Testis (tissue), 2 donors: ENCODE results near the gene AGAP1.

Experiments
- POLR2A ChIP-seq: fragments of 450-650 bp; IDR thresholded peaks from one replicate; pipeline ENCODE4 v1.6.1; 2017; ENCODE audit warnings: antibody characterized with exemption, mild to moderate bottlenecking, moderate library complexity
- TF ChIP-seq, protein P1 (sequence below), 3 experiments: fragments of 450-650 bp in 2 of 3; fragments of 200-600 bp in 1 of 3; sonication (generic) in 1 of 3; IDR thresholded peaks; one replicate each; pipeline ENCODE4 v1.5.1; 2016 to 2019; ENCODE audit warnings: antibody characterized with exemption in 3 of 3, mild to moderate bottlenecking in 2 of 3, moderate library complexity in 1 of 3

DNA sequence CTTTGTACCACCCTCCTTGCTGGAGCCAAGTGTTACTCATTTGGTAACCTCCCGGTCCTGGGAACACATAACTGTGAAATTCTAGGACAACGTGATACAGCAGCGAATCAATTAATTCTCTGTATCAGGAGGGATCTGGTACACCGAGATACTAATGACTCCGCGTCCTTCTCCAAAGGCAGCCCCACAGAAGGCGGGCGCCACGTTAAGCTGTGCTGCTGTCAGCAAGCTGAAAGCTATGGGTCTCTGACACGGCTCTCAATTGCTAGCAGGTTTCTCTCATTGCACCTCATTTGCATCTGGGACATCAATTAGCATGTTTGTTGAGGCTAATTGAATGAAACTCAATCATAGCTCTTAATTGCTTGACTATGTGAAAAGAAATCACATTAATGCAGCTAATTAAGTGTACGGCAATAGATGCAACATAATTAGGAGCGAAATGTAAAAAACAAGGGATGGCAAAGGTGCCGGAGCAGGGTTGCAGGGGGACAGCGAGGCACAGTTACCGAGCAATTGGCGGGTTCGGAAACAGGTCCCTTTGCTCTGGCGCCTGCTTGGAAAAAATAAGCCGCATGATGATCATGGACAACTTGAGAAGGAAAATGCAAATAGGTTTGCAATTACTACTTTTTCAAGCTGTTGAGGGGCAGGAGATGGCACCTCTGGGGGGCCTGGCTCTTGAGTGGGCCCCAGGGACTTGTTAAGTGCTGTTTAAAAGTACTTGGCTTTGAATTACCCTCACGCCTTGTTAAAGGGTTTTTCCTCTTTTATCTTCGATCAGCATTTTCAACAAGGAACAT, 410.1 kb downstream of the AGAP1 start:
- TF ChIP-seq, protein P1, sequence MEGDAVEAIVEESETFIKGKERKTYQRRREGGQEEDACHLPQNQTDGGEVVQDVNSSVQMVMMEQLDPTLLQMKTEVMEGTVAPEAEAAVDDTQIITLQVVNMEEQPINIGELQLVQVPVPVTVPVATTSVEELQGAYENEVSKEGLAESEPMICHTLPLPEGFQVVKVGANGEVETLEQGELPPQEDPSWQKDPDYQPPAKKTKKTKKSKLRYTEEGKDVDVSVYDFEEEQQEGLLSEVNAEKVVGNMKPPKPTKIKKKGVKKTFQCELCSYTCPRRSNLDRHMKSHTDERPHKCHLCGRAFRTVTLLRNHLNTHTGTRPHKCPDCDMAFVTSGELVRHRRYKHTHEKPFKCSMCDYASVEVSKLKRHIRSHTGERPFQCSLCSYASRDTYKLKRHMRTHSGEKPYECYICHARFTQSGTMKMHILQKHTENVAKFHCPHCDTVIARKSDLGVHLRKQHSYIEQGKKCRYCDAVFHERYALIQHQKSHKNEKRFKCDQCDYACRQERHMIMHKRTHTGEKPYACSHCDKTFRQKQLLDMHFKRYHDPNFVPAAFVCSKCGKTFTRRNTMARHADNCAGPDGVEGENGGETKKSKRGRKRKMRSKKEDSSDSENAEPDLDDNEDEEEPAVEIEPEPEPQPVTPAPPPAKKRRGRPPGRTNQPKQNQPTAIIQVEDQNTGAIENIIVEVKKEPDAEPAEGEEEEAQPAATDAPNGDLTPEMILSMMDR (IDR thresholded peaks at IDR 0.05), result no peak
- TF ChIP-seq POLR2A, result no peak
